ENCODE data around the gene HOXA10.

Gene HOXA10

GRCh38 chr7:27167916-27168264 lies 6.2 kb downstream of the HOXA10 start:
- no peak for ATAC-seq
- TF ChIP-seq, protein P1, sequence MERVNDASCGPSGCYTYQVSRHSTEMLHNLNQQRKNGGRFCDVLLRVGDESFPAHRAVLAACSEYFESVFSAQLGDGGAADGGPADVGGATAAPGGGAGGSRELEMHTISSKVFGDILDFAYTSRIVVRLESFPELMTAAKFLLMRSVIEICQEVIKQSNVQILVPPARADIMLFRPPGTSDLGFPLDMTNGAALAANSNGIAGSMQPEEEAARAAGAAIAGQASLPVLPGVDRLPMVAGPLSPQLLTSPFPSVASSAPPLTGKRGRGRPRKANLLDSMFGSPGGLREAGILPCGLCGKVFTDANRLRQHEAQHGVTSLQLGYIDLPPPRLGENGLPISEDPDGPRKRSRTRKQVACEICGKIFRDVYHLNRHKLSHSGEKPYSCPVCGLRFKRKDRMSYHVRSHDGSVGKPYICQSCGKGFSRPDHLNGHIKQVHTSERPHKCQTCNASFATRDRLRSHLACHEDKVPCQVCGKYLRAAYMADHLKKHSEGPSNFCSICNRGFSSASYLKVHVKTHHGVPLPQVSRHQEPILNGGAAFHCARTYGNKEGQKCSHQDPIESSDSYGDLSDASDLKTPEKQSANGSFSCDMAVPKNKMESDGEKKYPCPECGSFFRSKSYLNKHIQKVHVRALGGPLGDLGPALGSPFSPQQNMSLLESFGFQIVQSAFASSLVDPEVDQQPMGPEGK (CRISPR knock-in tag; IDR thresholded peaks at IDR 0.05; ENCODE audit: borderline replicate concordance): no peak
- TF ChIP-seq, protein P2, sequence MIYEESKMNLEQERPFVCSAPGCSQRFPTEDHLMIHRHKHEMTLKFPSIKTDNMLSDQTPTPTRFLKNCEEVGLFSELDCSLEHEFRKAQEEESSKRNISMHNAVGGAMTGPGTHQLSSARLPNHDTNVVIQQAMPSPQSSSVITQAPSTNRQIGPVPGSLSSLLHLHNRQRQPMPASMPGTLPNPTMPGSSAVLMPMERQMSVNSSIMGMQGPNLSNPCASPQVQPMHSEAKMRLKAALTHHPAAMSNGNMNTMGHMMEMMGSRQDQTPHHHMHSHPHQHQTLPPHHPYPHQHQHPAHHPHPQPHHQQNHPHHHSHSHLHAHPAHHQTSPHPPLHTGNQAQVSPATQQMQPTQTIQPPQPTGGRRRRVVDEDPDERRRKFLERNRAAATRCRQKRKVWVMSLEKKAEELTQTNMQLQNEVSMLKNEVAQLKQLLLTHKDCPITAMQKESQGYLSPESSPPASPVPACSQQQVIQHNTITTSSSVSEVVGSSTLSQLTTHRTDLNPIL (CRISPR knock-in tag; IDR thresholded peaks at IDR 0.05; ENCODE audit: low read depth): no peak
- TF ChIP-seq ZFP30 (CRISPR knock-in tag; IDR thresholded peaks at IDR 0.05) (no peak), BACH2 (CRISPR knock-in tag; IDR thresholded peaks at IDR 0.05; ENCODE audit: borderline replicate concordance) (no peak), ARNTL (CRISPR knock-in tag; IDR thresholded peaks at IDR 0.05; ENCODE audit: borderline replicate concordance, low read depth) (no peak), GLIS3 (CRISPR knock-in tag; IDR thresholded peaks at IDR 0.05) (no peak)
- TF ChIP-seq, protein P3, sequence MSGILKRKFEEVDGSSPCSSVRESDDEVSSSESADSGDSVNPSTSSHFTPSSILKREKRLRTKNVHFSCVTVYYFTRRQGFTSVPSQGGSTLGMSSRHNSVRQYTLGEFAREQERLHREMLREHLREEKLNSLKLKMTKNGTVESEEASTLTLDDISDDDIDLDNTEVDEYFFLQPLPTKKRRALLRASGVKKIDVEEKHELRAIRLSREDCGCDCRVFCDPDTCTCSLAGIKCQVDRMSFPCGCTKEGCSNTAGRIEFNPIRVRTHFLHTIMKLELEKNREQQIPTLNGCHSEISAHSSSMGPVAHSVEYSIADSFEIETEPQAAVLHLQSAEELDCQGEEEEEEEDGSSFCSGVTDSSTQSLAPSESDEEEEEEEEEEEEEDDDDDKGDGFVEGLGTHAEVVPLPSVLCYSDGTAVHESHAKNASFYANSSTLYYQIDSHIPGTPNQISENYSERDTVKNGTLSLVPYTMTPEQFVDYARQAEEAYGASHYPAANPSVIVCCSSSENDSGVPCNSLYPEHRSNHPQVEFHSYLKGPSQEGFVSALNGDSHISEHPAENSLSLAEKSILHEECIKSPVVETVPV (CRISPR knock-in tag; IDR thresholded peaks at IDR 0.05): no peak

DNA sequence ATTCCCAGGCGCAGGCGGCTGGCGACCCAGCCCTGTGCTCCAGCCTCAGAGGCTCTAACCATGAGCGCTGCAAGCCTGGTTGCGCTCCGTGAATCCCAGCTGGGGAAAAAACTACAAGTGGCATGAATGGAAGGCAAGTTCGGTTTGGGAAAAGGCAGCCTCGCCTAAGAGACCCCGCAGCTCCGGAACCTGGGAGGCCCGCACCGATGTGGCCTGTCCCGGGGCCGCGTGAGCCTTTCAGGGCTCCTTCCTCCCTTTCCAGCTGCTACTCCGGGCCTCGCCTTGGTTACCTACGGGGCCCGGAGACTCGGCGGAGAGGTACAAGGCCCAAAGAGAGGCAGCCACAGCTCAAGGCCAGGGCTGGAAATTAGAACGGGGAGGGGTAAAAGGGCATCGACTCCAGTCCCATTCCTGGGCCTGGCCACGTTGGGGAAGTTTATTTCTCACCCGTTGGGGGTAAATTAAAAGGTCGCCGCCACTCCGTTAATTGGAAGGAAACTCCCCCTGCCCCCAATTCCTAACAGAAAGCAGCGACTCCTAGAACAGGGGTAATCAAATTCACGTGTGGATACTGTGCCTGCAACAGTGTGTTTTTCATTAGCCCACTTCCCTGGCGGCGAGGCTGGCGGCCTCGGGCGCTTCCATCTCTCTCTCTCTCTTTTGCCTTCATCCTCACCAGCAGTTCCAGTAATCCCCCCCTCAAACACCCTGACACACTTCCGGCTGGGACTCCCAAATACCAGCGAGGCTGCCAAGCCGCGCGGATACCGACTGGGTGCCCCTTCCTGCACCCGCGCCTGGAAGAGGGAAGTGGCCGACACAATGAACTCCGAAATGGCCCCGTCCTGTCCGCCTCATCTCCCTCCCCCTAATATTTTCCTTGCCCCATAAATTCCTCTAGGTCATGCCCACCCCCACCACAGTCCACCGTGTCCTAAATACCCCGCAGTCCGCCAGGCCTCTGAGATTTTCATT lies 7.3 kb downstream of the HOXA10 start:
- ATAC-seq: no peak
- TF ChIP-seq ZFP30 (CRISPR knock-in tag; IDR thresholded peaks at IDR 0.05) (no peak), ZNF70 (CRISPR knock-in tag; IDR thresholded peaks at IDR 0.05) (no peak), RARB (CRISPR knock-in tag; IDR thresholded peaks at IDR 0.05) (no peak), CSDC2 (CRISPR knock-in tag; IDR thresholded peaks at IDR 0.05) (no peak), OSR1 (CRISPR knock-in tag; IDR thresholded peaks at IDR 0.05) (no peak), POU6F1 (CRISPR knock-in tag; IDR thresholded peaks at IDR 0.05; ENCODE audit: borderline replicate concordance, low read depth) (no peak)
- TF ChIP-seq, protein P3 (CRISPR knock-in tag; IDR thresholded peaks at IDR 0.05): no peak
- TF ChIP-seq, protein P1 (CRISPR knock-in tag; IDR thresholded peaks at IDR 0.05; ENCODE audit: borderline replicate concordance): no peak

- ATAC-seq: no peak
- no peak for TF ChIP-seq ZFP3 (CRISPR knock-in tag; IDR thresholded peaks at IDR 0.05)
- no peak for TF ChIP-seq TCF4 (CRISPR knock-in tag; IDR thresholded peaks at IDR 0.05; ENCODE audit: borderline replicate concordance)
- TF ChIP-seq ZNF8 (CRISPR knock-in tag; IDR thresholded peaks at IDR 0.05): no peak
- TF ChIP-seq, protein P2 (CRISPR knock-in tag; IDR thresholded peaks at IDR 0.05; ENCODE audit: low read depth): no peak
- no peak for TF ChIP-seq ZC3H10 (CRISPR knock-in tag; IDR thresholded peaks at IDR 0.05)
- no peak for TF ChIP-seq ZNF565 (CRISPR knock-in tag; conservative IDR thresholded peaks at IDR 0.05; ENCODE audit: low read depth)
- no peak for TF ChIP-seq ESRRG (CRISPR knock-in tag; IDR thresholded peaks at IDR 0.05)
- TF ChIP-seq, protein P1 (CRISPR knock-in tag; IDR thresholded peaks at IDR 0.05; ENCODE audit: borderline replicate concordance): no peak
- no peak for TF ChIP-seq ZFP30 (CRISPR knock-in tag; IDR thresholded peaks at IDR 0.05)
- TF ChIP-seq BACH2 (CRISPR knock-in tag; IDR thresholded peaks at IDR 0.05; ENCODE audit: borderline replicate concordance): no peak
- no peak for TF ChIP-seq ISL1 (CRISPR knock-in tag; IDR thresholded peaks at IDR 0.05)
- no peak for TF ChIP-seq POU6F1 (CRISPR knock-in tag; IDR thresholded peaks at IDR 0.05; ENCODE audit: borderline replicate concordance, low read depth)
Observed at GRCh38 chr7:27165996-27166530, 8.1 kb downstream of the HOXA10 start.
